Measurements from ENCODE around the gene C1QTNF3.
"Not testable (repeated sequence)": the region's sequence is repeated elsewhere in the genome, so short reads cannot be mapped to it uniquely, and the experiment has no call there.

DNA sequence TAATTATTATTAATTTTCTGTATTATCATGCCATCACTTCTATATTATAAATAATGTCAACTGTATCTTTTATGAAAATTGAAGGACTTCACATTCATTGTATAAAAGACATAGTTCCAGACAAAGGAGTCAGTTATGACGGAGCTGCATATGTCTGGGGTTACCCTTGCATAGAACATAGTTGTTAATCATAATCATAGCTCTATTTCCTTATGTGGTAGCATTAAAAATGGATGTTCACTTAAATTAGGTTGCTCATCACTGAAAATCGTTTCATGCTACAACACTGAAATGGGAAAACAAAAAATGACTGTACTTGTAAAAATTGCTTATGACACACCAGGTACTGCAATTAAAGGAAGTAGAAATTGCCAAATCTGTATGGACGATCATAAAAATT, 46.8 kb upstream of the C1QTNF3 start:
- TF ChIP-seq ZNF350 (tag by site-specific recombination; IDR thresholded peaks at IDR 0.05); TCF7L2 (IDR thresholded peaks at IDR 0.05; ENCODE audit: borderline replicate concordance, low read depth, low read length); KLF16 (tag by site-specific recombination; IDR thresholded peaks at IDR 0.05); ZFP41 (tag by site-specific recombination; IDR thresholded peaks at IDR 0.05; ENCODE audit: borderline replicate concordance): not testable (repeated sequence)
- TF ChIP-seq, protein P1, sequence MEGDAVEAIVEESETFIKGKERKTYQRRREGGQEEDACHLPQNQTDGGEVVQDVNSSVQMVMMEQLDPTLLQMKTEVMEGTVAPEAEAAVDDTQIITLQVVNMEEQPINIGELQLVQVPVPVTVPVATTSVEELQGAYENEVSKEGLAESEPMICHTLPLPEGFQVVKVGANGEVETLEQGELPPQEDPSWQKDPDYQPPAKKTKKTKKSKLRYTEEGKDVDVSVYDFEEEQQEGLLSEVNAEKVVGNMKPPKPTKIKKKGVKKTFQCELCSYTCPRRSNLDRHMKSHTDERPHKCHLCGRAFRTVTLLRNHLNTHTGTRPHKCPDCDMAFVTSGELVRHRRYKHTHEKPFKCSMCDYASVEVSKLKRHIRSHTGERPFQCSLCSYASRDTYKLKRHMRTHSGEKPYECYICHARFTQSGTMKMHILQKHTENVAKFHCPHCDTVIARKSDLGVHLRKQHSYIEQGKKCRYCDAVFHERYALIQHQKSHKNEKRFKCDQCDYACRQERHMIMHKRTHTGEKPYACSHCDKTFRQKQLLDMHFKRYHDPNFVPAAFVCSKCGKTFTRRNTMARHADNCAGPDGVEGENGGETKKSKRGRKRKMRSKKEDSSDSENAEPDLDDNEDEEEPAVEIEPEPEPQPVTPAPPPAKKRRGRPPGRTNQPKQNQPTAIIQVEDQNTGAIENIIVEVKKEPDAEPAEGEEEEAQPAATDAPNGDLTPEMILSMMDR (tag by site-specific recombination; IDR thresholded peaks at IDR 0.05): not testable (repeated sequence)
- TF ChIP-seq, protein P2, sequence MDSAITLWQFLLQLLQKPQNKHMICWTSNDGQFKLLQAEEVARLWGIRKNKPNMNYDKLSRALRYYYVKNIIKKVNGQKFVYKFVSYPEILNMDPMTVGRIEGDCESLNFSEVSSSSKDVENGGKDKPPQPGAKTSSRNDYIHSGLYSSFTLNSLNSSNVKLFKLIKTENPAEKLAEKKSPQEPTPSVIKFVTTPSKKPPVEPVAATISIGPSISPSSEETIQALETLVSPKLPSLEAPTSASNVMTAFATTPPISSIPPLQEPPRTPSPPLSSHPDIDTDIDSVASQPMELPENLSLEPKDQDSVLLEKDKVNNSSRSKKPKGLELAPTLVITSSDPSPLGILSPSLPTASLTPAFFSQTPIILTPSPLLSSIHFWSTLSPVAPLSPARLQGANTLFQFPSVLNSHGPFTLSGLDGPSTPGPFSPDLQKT (IDR thresholded peaks at IDR 0.05; ENCODE audit: borderline replicate concordance, low read depth, low read length): not testable (repeated sequence)
- TF ChIP-seq, protein P3, sequence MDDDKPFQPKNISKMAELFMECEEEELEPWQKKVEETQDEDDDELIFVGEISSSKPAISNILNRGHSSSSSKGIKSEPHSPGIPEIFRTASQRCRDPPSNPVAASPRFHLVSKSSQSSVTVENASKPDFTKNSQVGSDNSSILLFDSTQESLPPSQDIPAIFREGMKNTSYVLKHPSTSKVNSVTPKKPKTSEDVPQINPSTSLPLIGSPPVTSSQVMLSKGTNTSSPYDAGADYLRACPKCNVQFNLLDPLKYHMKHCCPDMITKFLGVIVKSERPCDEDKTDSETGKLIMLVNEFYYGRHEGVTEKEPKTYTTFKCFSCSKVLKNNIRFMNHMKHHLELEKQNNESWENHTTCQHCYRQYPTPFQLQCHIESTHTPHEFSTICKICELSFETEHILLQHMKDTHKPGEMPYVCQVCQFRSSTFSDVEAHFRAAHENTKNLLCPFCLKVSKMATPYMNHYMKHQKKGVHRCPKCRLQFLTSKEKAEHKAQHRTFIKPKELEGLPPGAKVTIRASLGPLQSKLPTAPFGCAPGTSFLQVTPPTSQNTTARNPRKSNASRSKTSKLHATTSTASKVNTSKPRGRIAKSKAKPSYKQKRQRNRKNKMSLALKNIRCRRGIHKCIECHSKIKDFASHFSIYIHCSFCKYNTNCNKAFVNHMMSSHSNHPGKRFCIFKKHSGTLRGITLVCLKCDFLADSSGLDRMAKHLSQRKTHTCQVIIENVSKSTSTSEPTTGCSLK (tag by site-specific recombination; IDR thresholded peaks at IDR 0.05): not testable (repeated sequence)
